CD14-positive monocyte (primary cell): Measurements from ENCODE around the gene PPP1R13B. TPM values are rescaled to one million over a fixed set of nuclear protein-coding genes. Genes with fewer than 3 reads are reported as not detected.

Source experiments
- DNase-seq, 3 donors: peaks; one replicate each; pipeline ENCODE4 v3.0.0-alpha.2; 2011 to 2022
- H2AFZ ChIP-seq: 2 replicates; pipeline ENCODE4 v1.6.0; 2012; ENCODE audit warnings: mild to moderate bottlenecking, low read depth, low read length, inconsistent platforms; ENCODE audit not compliant: insufficient read depth, poor library complexity, severe bottlenecking
- H3K27ac ChIP-seq, 2 donors: 1 replicate in 1 of 2; 2 replicates in 1 of 2; pipeline ENCODE4 v1.5.1; 2012 to 2013; ENCODE audit warnings: low read length in 2 of 2, control low read depth in 1 of 2, inconsistent platforms in 1 of 2, low read depth in 1 of 2, mild to moderate bottlenecking in 1 of 2
- H3K27me3 ChIP-seq, 2 donors: one replicate each; pipeline versions ENCODE4 v1.6.0 to v1.6.1; 2011 to 2013; ENCODE audit warnings: low read length in 2 of 2; ENCODE audit not compliant: control insufficient read depth in 2 of 2, insufficient read depth in 2 of 2
- H3K36me3 ChIP-seq, 2 donors: replicated peaks in 1 of 2; 1 replicate in 1 of 2; 2 replicates in 1 of 2; pipeline versions ENCODE4 v1.5.1 to v1.6.1; 2012 to 2013; ENCODE audit warnings: low read length in 2 of 2, control low read depth in 1 of 2, inconsistent platforms in 1 of 2, mild to moderate bottlenecking in 1 of 2; ENCODE audit not compliant: insufficient read depth in 2 of 2, control insufficient read depth in 1 of 2
- H3K4me1 ChIP-seq, 2 donors: 1 replicate in 1 of 2; 2 replicates in 1 of 2; pipeline versions ENCODE4 v1.5.1 to v1.6.1; 2012 to 2013; ENCODE audit warnings: low read length in 2 of 2, control low read depth in 1 of 2, inconsistent platforms in 1 of 2, mild to moderate bottlenecking in 1 of 2, moderate library complexity in 1 of 2; ENCODE audit not compliant: insufficient read depth in 2 of 2, control insufficient read depth in 1 of 2
- H3K4me2 ChIP-seq: replicated peaks from 2 replicates; pipeline ENCODE3; 2012; ENCODE audit warnings: low read length, moderate library complexity, mild to moderate bottlenecking; ENCODE audit not compliant: poor library complexity, severe bottlenecking; ENCODE audit errors: extremely low read depth
- H3K4me3 ChIP-seq, 3 experiments: fragments of 200-600 bp in 1 of 3; sonication (generic) in 1 of 3; replicated peaks in 1 of 3; 1 replicate in 2 of 3; 2 replicates in 1 of 3; pipeline ENCODE4 v1.5.1; 2011 to 2013; ENCODE audit warnings: low read length in 3 of 3, mild to moderate bottlenecking in 3 of 3, control low read depth in 2 of 3, low read depth in 2 of 3, inconsistent platforms in 1 of 3, moderate library complexity in 1 of 3
- H3K79me2 ChIP-seq: 2 replicates; pipeline ENCODE4 v1.6.0; 2012; ENCODE audit warnings: mild to moderate bottlenecking, control low read depth, inconsistent platforms, low read length, moderate library complexity; ENCODE audit not compliant: insufficient read depth
- H3K9ac ChIP-seq: 2 replicates; pipeline ENCODE4 v1.6.0; 2017; ENCODE audit warnings: low read length, mild to moderate bottlenecking; ENCODE audit not compliant: insufficient read depth, poor library complexity, severe bottlenecking
- H3K9me3 ChIP-seq, 2 donors: replicated peaks in 1 of 2; 1 replicate in 1 of 2; 2 replicates in 1 of 2; pipeline versions ENCODE4 v1.5.1 to v1.6.1; 2012 to 2013; ENCODE audit warnings: low read length in 2 of 2, control low read depth in 1 of 2; ENCODE audit not compliant: control insufficient read depth in 1 of 2, insufficient read depth in 1 of 2
- H4K20me1 ChIP-seq: 2 replicates; pipeline ENCODE4 v1.6.0; 2012; ENCODE audit warnings: mild to moderate bottlenecking, low read length, control low read depth, moderate library complexity; ENCODE audit not compliant: insufficient read depth
- H3K27ac Mint-ChIP-seq, 7 donors: one replicate each; pipeline ENCODE4 v1.8.0; 2020; ENCODE audit warnings: mild to moderate bottlenecking in 7 of 7, mixed read lengths in 7 of 7, moderate library complexity in 6 of 7, inconsistent platforms in 2 of 7
- H3K27me3 Mint-ChIP-seq, 3 donors: one replicate each; pipeline ENCODE4 v1.8.0; 2021 to 2022; ENCODE audit warnings: low read depth in 3 of 3, mild to moderate bottlenecking in 3 of 3, mixed read lengths in 3 of 3, moderate library complexity in 3 of 3, inconsistent platforms in 1 of 3
- H3K36me3 Mint-ChIP-seq, 2 donors: one replicate each; pipeline ENCODE4 v1.8.0; 2020; ENCODE audit warnings: mixed read lengths in 2 of 2, inconsistent platforms in 1 of 2, mild to moderate bottlenecking in 1 of 2
- H3K4me1 Mint-ChIP-seq: one replicate; pipeline ENCODE4 v1.8.0; 2020; ENCODE audit warnings: mild to moderate bottlenecking, mixed read lengths
- H3K4me3 Mint-ChIP-seq, 2 donors: one replicate each; pipeline ENCODE4 v1.8.0; 2020; ENCODE audit warnings: mild to moderate bottlenecking in 2 of 2, mixed read lengths in 2 of 2, moderate library complexity in 1 of 2
- H3K9me3 Mint-ChIP-seq, 7 donors: one replicate each; pipeline ENCODE4 v1.8.0; 2020 to 2022; ENCODE audit warnings: mixed read lengths in 7 of 7, mild to moderate bottlenecking in 6 of 7, moderate library complexity in 6 of 7, inconsistent platforms in 2 of 7
- CTCF ChIP-seq: fragments of 200-600 bp; IDR thresholded peaks from one replicate; pipeline ENCODE4 v1.8.0; 2022; ENCODE audit warnings: antibody characterized with exemption, mild to moderate bottlenecking
- WGBS: methylation state at CpG from one replicate; pipeline ENCODE4 v1.1.5; 2013; ENCODE audit warnings: missing lambda C conversion rate; ENCODE audit not compliant: insufficient coverage; 5-methylcytosine and 5-hydroxymethylcytosine counted together
- intact Hi-C, 2 donors: fragments of 100-400 bp; cut with micrococcal nuclease; formaldehyde crosslinking; loops; one replicate each; pipeline versions ENCODE4 v1.15.0 to v1.15.1; 2023
- polyA plus RNA-seq, 3 donors: library from polyadenylated mRNA; depleted of rRNA in 1 of 3; unstranded in 2 of 3; stranded (reverse) in 1 of 3; fragments of 300-500 nt in 2 of 3; fragments of >200 nt in 1 of 3; fragmentation: Illumina TruSeq in 2 of 3; gene quantifications; 1 replicate in 2 of 3; 2 replicates in 1 of 3; pipeline ENCODE4 v1.2.3, GENCODE V29; 2012 to 2021

Gene PPP1R13B
- polyA plus RNA-seq, 3 donors, result 0.48 to 1.1 (median 0.99) TPM

- H4K20me1 ChIP-seq, result peaks cover 84% of the 10 kb centered on the region
- H3K9ac ChIP-seq, result no peak overlapping the region
- Mint-ChIP-seq H3K27ac (peak overlapping the region in 3 of 7 donors; percentile 14 to 45 (median 37)), H3K27me3 (no peaks in the 10 kb centered on the region), H3K36me3 (peaks cover 48 to 78% of the 10 kb centered on the region in 2 donors), H3K9me3 (peaks cover 0 to 2% (median 0%) of the 10 kb centered on the region in 7 donors), H3K4me1 (peaks cover 12% of the 10 kb centered on the region), H3K4me3 (no peak overlapping the region)
- 67% methylated on average over 8 of the region's 14 CpGs for WGBS
- H3K36me3 ChIP-seq, result peaks cover 84 to 92% of the 10 kb centered on the region in 2 donors
- H3K4me1 ChIP-seq, result no peaks in the 10 kb centered on the region
- DNase-seq, result no peak
- H2AFZ ChIP-seq, result no peak overlapping the region
- TF ChIP-seq CTCF, result no peak
- peaks cover 7% of the 10 kb centered on the region for H3K79me2 ChIP-seq
- H3K27ac ChIP-seq, result no peak overlapping the region
- intact Hi-C loops, result no loop called here
- H3K4me2 ChIP-seq, result no peak overlapping the region
- H3K9me3 ChIP-seq, result no peaks in the 10 kb centered on the region
- H3K27me3 ChIP-seq, result no peaks in the 10 kb centered on the region
- no peak overlapping the region for H3K4me3 ChIP-seq
Observed at GRCh38 chr14:103695296-103696069, 151.9 kb downstream of the PPP1R13B start.

GRCh38 chr14:103694572-103695026 lies 152.8 kb downstream of the PPP1R13B start:
- Histone ChIP-seq H3K9ac (no peak overlapping the region), H3K4me1 (no peaks in the 10 kb centered on the region), H3K27me3 (no peaks in the 10 kb centered on the region), H3K4me2 (no peak overlapping the region), H3K27ac (no peak overlapping the region), H3K9me3 (no peaks in the 10 kb centered on the region), H2AFZ (no peak overlapping the region), H4K20me1 (peaks cover 80% of the 10 kb centered on the region), H3K79me2 (peaks cover 7% of the 10 kb centered on the region), H3K36me3 (peaks cover 78 to 92% of the 10 kb centered on the region in 2 donors), H3K4me3 (no peak overlapping the region)
- H3K27me3 Mint-ChIP-seq, result no peaks in the 10 kb centered on the region
- H3K4me1 Mint-ChIP-seq, result peaks cover 12% of the 10 kb centered on the region
- WGBS, result 95% methylated on average over 14 of the region's 20 CpGs
- intact Hi-C loops, result no loop called here
- H3K36me3 Mint-ChIP-seq, result peaks cover 49 to 78% of the 10 kb centered on the region in 2 donors
- H3K4me3 Mint-ChIP-seq, result no peak overlapping the region
- peaks cover 0 to 2% (median 0%) of the 10 kb centered on the region in 7 donors for H3K9me3 Mint-ChIP-seq
- no peak overlapping the region for H3K27ac Mint-ChIP-seq
- no peak for DNase-seq
- TF ChIP-seq CTCF, result no peak
